Urinary bladder (tissue), 4 donors: ENCODE results near the gene ST3GAL4. TPM values are rescaled to one million over a fixed set of nuclear protein-coding genes. Genes with fewer than 3 reads are reported as not detected.
A peak's percentile ranks its signal among the peaks of the same experiment; 100 is the strongest.

Experiments
- DNase-seq: peaks from one replicate; pipeline ENCODE4 v3.0.0-alpha.2; 2015; ENCODE audit errors: extremely low spot score
- H3K27ac ChIP-seq: one replicate; pipeline ENCODE4 v1.5.1; 2013; ENCODE audit warnings: low read depth, mild to moderate bottlenecking, moderate library complexity
- H3K36me3 ChIP-seq: one replicate; pipeline ENCODE4 v1.6.1; 2013; ENCODE audit warnings: mild to moderate bottlenecking, moderate library complexity; ENCODE audit not compliant: insufficient read depth
- H3K4me1 ChIP-seq: one replicate; pipeline ENCODE4 v1.6.1; 2013; ENCODE audit warnings: mild to moderate bottlenecking, moderate library complexity; ENCODE audit not compliant: insufficient read depth
- H3K4me3 ChIP-seq: one replicate; pipeline ENCODE4 v1.5.1; 2013; ENCODE audit warnings: low read depth, low read length
- WGBS: extraction: QIAGEN DNeasy Blood & Tissue Kit; methylation state at CpG from one replicate; pipeline ENCODE4 v1.1.7; 2013; 5-methylcytosine and 5-hydroxymethylcytosine counted together
- polyA plus RNA-seq: library from polyadenylated mRNA; stranded (reverse); fragments of 200-250 nt; gene quantifications from one replicate; pipeline ENCODE4 v1.2.3, GENCODE V29; 2013
- total RNA-seq: library from RNA; depleted of rRNA; stranded (reverse); fragments of >200 nt; gene quantifications from one replicate; pipeline ENCODE4 v1.2.3, GENCODE V29; 2014
- donor health status: healthy with polysubstance abuse.
- donor health status: healthy.

ST3GAL4 gene
- total and polyA plus RNA-seq, 2 donors, result 35.2 to 48.5 TPM

DNA sequence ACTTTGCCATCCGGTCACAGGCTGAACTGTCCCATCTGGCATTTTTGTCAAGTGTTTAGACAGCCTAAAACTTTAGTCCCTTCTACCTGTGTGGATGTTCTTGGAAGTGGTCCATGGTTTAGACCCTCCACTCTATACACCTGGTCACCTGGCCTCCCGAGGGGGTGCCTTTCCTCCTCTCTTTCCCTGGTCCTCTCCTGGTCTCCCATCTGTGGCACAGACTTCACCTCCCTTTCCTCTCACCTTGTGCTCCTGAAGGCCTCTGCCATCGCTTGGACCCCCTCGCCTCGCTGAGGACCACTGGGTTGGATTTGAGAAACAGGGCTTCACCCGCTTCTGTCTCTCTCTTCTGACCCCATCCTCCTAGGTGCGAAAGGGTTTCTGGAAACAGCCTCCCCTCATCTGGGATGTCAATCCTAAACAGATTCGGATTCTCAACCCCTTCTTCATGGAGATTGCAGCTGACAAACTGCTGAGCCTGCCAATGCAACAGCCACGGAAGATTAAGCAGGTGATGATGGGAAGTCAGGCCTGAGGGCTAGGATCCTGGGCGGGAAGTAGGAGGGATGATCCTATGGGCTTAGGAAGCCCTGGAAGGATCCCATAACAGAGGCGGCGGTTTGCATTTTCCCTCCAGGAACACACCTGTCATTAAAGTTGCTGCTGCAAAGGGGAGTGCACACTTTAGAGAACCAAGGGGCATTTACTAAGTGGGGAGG is 53.6 kb downstream of the ST3GAL4 start:
- Histone ChIP-seq H3K36me3 (peaks cover 2% of the 10 kb centered on the region), H3K4me3 (no peak overlapping the region), H3K4me1 (no peaks in the 10 kb centered on the region), H3K27ac (no peak overlapping the region)
- DNase-seq, result no peak
- 83% methylated on average over 12 of the region's 12 CpGs for WGBS

DNA sequence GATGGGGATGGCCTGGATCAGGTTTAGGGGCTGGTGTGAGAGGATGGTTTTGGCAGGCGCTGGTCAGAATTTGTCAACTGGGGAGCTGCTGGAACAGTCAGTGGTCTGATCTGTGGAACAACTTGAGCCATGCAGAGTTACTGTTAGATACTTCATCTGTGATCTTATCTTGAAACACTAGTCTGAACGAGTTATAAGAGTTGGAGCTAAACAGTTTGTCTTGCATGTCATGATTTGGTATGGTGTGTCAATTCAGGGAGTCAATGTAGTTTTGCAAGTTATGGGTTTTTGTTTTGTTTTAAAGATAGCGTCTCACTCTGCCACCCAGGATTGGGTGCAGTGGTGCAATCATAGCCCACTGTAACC is 54.1 kb downstream of the ST3GAL4 start:
- Histone ChIP-seq H3K27ac (no peak overlapping the region), H3K36me3 (peaks cover 2% of the 10 kb centered on the region), H3K4me3 (no peak overlapping the region), H3K4me1 (no peaks in the 10 kb centered on the region)
- WGBS, result 69% methylated on average over 3 of the region's 3 CpGs
- DNase-seq, result no peak

DNA sequence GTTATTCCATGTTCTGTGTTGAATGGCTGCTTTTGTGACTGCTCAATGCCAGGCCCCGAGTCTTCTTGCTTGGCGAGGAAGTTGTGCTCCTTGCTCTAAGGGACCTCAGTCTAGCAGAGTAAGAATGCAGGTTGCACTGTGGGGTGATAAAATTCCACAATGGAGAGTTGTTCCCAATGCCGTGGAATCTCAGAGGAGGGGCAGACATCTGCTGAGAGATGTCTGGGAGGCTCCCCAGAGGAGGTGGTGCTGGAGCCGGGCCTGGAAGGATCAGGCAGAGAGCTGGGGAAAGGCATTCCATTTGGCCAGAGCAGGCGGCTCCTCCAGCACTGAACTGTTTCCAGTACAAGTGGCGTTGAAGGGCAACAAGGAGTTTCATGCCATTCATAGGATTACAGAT is 55.2 kb downstream of the ST3GAL4 start:
- Histone ChIP-seq H3K36me3 (peaks cover 2% of the 10 kb centered on the region), H3K4me1 (no peaks in the 10 kb centered on the region)
- WGBS, result 36% methylated on average over 6 of the region's 6 CpGs

DNA sequence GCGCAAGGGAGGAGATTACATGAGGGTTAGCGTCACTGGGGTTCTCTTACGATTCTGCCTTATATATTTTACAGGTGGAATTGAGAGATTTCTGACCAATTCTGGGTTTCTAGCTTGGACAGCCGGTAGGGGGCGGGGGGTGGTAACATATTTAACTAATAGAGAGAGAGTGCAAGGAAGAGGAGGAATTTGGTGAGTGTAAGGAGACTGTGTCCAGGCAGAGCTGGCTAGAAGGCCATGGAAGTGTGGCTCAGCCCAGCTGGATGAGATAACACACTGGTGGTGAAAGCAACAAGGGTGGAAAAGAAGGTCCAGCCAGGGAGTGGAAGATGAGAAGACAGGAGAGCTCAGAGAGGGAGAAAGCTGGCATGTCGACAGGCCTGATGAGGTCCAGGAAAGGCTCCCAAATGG is 56.5 kb downstream of the ST3GAL4 start:
- Histone ChIP-seq H3K4me3 (no peak overlapping the region), H3K36me3 (peaks cover 2% of the 10 kb centered on the region), H3K4me1 (no peaks in the 10 kb centered on the region), H3K27ac (no peak overlapping the region)
- WGBS, result 80% methylated on average over 6 of the region's 6 CpGs
- DNase-seq, result no peak

More for the DNA sequence above, 55.2 kb downstream of the ST3GAL4 start:
- no peak overlapping the region for H3K27ac ChIP-seq
- no peak for DNase-seq
- no peak overlapping the region for H3K4me3 ChIP-seq

DNA sequence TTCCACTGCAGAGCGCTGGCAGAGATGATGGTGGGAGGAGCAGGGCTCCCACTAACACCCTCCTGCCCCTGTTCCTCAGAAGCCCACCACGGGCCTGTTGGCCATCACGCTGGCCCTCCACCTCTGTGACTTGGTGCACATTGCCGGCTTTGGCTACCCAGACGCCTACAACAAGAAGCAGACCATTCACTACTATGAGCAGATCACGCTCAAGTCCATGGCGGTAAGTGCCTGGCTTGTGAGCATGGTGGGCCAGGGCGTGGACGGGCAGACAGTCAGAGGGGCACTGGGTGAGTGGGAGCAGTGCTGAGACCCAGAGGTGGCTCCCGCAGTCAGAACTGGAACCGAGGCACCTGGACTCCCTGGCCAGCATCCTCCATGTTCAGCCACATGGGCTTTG is 57.9 kb downstream of the ST3GAL4 start:
- H3K36me3 ChIP-seq, result peaks cover under 1% of the 10 kb centered on the region
- DNase-seq, result no peak
- H3K27ac ChIP-seq, result no peak overlapping the region
- H3K4me1 ChIP-seq, result no peaks in the 10 kb centered on the region
- WGBS, result 96% methylated on average over 11 of the region's 11 CpGs
- H3K4me3 ChIP-seq, result no peak overlapping the region

DNA sequence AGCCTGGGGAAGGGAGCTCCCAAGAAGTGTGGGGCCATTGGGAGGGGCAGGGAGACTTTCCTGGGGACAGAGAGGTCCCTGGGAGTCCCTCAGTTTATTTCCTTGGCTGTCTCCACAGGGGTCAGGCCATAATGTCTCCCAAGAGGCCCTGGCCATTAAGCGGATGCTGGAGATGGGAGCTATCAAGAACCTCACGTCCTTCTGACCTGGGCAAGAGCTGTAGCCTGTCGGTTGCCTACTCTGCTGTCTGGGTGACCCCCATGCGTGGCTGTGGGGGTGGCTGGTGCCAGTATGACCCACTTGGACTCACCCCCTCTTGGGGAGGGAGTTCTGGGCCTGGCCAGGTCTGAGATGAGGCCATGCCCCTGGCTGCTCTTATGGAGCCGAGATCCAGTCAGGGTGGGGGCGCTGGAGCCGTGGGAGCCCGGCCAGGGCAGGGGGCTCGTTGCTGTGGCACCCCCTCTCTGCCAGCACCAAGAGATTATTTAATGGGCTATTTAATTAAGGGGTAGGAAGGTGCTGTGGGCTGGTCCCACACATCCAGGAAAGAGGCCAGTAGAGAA is 58.4 kb downstream of the ST3GAL4 start:
- Histone ChIP-seq H3K27ac (no peak overlapping the region), H3K36me3 (no peaks in the 10 kb centered on the region), H3K4me1 (no peaks in the 10 kb centered on the region), H3K4me3 (no peak overlapping the region)
- DNase-seq, result no peak
- WGBS, result 89% methylated on average over 9 of the region's 9 CpGs

DNA sequence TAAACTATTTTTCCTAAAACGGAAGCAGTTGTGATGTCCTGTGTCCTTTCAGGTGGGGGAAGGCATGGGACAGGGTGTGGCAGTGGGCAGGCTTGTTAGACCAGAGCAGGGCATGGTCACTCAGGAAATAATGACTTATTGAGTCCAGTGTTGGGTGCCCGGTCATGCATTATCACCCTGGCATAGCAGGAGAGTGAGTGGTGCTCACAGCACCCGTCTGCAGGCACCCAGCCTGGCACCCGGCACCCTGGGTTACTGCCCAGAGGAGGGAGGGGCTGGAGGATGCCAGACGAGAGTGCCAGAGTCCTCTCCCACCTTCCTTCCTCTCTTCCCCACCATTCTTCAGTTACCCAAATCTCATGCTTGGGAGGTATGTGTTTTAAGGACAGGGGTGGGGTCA is 59.1 kb downstream of the ST3GAL4 start:
- H3K4me1 ChIP-seq, result no peaks in the 10 kb centered on the region
- H3K4me3 ChIP-seq, result no peak overlapping the region
- H3K27ac ChIP-seq, result peak overlapping the region; percentile 75
- H3K36me3 ChIP-seq, result no peaks in the 10 kb centered on the region
- DNase-seq, result no peak
- 42% methylated on average over 5 of the region's 5 CpGs for WGBS

DNA sequence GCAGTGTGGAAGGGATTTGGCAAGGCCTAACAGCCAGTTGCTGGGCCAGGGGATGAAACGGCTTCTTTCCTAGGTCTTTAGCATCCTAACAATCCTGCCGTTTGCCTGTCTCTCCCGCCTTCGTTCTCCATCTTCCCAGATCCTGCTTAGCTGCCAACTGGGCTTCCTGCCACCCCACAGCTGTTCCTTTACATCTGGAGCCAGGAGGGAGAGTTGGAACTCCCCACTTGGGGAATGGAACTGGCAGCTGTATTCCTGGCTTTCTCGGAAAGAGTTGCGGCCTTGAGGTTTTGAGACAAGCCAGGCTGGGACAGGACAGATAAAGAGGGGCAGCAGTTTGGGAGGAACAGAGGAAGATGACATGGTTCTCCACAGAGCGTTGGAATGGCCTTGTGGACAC is 59.6 kb downstream of the ST3GAL4 start:
- WGBS, result 22% methylated on average over 7 of the region's 7 CpGs
- peak overlapping the region; percentile 75 for H3K27ac ChIP-seq
- no peaks in the 10 kb centered on the region for H3K36me3 ChIP-seq
- H3K4me3 ChIP-seq, result no peak overlapping the region
- DNase-seq, result peak; percentile 90
- H3K4me1 ChIP-seq, result no peaks in the 10 kb centered on the region

DNA sequence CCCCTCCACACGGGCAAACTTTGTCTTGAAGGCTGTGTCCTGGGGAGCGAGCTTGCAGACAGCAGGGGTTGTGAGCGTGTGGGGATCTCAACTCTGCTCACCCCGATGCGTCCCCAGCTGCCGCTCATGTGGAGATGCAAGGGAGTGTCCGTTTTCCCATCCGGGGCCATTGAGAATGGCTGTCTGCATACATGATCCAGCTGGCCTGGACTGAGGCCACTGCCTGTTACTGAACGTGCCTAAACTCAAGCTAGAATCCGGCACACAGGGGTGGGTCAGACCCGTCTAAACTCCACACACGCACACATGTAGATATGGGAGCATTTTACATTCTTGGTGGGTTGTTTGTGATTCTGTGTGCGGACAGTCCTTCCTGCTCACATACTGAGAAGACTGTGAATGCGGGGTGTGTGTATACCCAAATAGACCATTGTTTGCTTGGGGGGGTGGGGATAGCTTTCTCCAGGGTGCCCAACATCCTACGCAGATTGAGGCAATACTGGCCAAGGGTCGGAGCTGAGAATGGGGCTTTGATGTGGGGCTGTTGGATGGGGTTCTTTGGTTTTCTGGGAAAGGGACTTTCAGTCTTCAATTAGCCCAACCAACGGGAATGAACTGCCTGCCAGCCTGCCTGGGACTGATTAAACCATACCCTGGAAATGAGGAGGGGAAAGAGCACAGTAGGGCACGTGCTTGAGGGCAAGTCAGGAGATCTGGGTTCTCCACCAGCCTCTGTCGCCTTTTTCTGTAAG is 60.4 kb downstream of the ST3GAL4 start:
- 39% methylated on average over 19 of the region's 19 CpGs for WGBS
- Histone ChIP-seq H3K27ac (peak overlapping the region; percentile 85), H3K4me3 (no peak overlapping the region), H3K36me3 (no peaks in the 10 kb centered on the region), H3K4me1 (no peaks in the 10 kb centered on the region)
- DNase-seq, result peak; percentile 81

DNA sequence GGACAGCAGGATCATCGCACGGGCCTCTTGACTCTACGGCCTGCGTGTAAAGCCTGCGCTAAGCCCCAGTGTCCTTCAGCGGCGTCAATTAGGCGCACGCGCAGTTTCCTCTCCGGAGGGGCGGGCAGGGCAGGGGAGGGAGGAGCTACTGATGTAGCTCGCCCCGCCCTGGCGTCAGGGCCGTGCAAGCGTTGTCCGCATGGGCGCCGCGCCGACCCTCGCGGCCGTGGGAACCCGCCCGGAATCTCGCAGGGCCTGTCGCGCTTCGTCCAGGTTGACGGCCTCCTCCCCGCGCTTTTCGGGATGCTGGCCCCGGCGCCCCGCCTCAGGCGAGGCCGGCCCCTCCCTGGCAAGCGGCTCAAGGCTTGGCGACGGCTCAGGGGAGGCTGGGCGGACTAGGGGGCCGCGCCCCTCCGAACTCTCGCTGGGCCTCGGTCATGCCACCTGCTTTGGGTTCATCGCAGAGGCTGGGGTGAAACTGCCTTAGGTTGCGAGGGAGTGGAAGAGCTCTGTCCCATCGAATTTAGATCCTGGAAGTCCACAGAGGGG is 61.1 kb downstream of the ST3GAL4 start:
- peak overlapping the region; percentile 85 for H3K27ac ChIP-seq
- 3% methylated on average over 52 of the region's 52 CpGs for WGBS
- H3K4me3 ChIP-seq, result peak overlapping the region; percentile 22
- DNase-seq, result peak; percentile 81
- H3K36me3 ChIP-seq, result no peaks in the 10 kb centered on the region
- no peaks in the 10 kb centered on the region for H3K4me1 ChIP-seq

DNA sequence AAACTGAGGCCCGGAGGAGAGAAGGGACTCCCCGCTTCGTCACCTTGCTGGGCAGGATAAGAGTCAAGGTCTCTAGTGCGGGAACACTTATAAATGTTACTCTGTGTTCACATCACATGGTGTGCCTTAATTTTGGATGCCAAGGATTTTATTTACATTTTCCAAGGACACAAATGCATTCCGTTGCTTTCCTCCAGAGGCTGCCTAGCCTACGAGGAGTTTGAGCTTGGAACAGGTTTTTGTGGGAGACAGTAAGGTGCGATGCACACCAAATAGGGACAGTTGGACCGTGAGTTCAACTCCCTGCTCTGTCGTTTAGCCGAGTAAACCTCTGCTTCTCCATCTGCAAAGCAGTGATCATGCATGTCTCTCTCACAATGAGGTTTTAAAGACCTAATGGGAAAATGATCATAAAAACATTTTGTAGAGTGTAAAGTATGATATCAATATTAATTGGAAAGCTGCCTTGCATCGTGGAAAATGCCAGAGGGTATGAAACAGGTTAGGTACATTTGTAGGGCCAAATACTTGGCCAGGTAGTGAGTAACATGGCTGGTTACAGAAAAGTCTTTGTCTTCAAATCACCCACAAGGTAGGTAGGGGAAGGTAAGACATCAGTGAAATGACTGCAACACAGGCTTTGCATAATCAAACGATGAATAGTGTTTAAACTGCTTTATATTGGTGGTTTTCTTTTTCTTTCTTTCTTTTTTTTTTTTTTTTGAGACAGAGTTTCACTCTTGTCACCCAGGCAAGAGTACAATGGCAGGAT is 61.8 kb downstream of the ST3GAL4 start:
- no peaks in the 10 kb centered on the region for H3K36me3 ChIP-seq
- no peak overlapping the region for H3K4me3 ChIP-seq
- WGBS, result 46% methylated on average over 12 of the region's 12 CpGs
- DNase-seq, result no peak
- no peaks in the 10 kb centered on the region for H3K4me1 ChIP-seq
- peak overlapping the region; percentile 85 for H3K27ac ChIP-seq

DNA sequence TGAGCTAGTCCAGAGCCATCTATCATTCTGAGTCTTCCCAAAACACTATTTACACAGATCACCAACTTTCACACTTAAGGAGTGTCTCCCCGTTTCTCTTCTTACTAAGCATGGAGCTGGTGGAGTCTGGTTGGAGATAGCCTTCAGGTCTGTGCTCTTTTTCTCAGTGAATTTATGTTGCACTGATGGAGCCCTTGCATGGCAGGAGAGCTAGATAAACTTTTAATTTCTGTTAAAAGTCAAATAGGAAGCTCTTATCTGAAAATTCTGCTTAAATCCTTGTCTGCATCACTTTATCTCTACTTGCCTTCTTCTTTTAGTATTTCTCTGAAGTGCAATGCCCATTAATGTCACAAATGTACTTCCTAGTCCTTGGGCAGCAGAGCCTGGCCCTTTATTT is 63.4 kb downstream of the ST3GAL4 start:
- H3K27ac ChIP-seq, result no peak overlapping the region
- H3K4me1 ChIP-seq, result no peaks in the 10 kb centered on the region
- H3K36me3 ChIP-seq, result no peaks in the 10 kb centered on the region
- 33% methylated on average over 1 of the region's 1 CpG for WGBS
- no peak for DNase-seq
- no peak overlapping the region for H3K4me3 ChIP-seq
